Testis (tissue), 3 donors: ENCODE data around the gene TCF7. TPM values are rescaled to one million over a fixed set of nuclear protein-coding genes. Genes with fewer than 3 reads are reported as not detected.

Experiments used
- DNase-seq: peaks from one replicate; pipeline ENCODE4 v3.0.0-alpha.2; 2019
- H3K27ac ChIP-seq, 2 donors: fragments of 200-600 bp; sonication (generic); one replicate each; pipeline ENCODE4 v1.5.1; 2019
- H3K27me3 ChIP-seq: fragments of 200-600 bp; sonication (generic); one replicate; pipeline ENCODE4 v1.5.1; 2019
- H3K36me3 ChIP-seq: fragments of 200-600 bp; sonication (generic); one replicate; pipeline ENCODE4 v1.5.1; 2017; ENCODE audit warnings: low read depth; ENCODE audit errors: missing control alignments
- H3K4me1 ChIP-seq: fragments of 200-600 bp; sonication (generic); one replicate; pipeline ENCODE4 v1.5.1; 2019
- H3K4me3 ChIP-seq, 2 donors: fragments of 200-600 bp; sonication (generic); one replicate each; pipeline ENCODE4 v1.5.1; 2017 to 2019
- H3K9me3 ChIP-seq: fragments of 200-600 bp; sonication (generic); one replicate; pipeline ENCODE4 v1.5.1; 2017
- POLR2A ChIP-seq: fragments of 450-650 bp; IDR thresholded peaks from one replicate; pipeline ENCODE4 v1.6.1; 2017; ENCODE audit warnings: antibody characterized with exemption, mild to moderate bottlenecking, moderate library complexity
- WGBS, 2 donors: methylation state at CpG; one replicate each; pipeline ENCODE4 v1.1.5; 2018; 5-methylcytosine and 5-hydroxymethylcytosine counted together
- intact Hi-C: fragments of 100-400 bp; cut with DNase I; formaldehyde crosslinking; loops from one replicate; pipeline ENCODE4 v1.15.1; 2023; ENCODE audit warnings: low total_unique reads
- polyA plus RNA-seq: library from polyadenylated mRNA; stranded (reverse); fragments of 350-450 nt; fragmentation: Illumina TruSeq; extraction: RNeasy Lipid Tissue Mini Kit (QIAGEN cat#74804); gene quantifications from one replicate; pipeline ENCODE4 v1.2.3, GENCODE V29; 2014; ENCODE audit warnings: low read depth, low replicate concordance; ENCODE audit not compliant: insufficient read depth
- small RNA-seq, 2 donors: library from RNA; depleted of rRNA; stranded (forward); fragments of <200 nt; gene quantifications; one replicate each; pipeline ENCODE3, GENCODE V24; 2016
- total RNA-seq, 2 donors: library from RNA; depleted of rRNA; stranded (reverse); fragments of >200 nt; gene quantifications; one replicate each; pipeline ENCODE4 v1.2.3, GENCODE V29; 2016

Gene TCF7
- total and polyA plus RNA-seq, 3 donors from 2014 or later: 9.9 to 16.1 (median 15.2) TPM

GRCh38 chr5:134195666-134196065 lies 81.2 kb downstream of the TCF7 start:
- whole genome bisulfite sequencing, 2 donors: 73 to 84% methylated on average over 5 of the region's 5 CpGs

More at GRCh38 chr5:134195666-134196065, 81.2 kb downstream of the TCF7 start:
- Histone ChIP-seq H3K4me1 (no peaks in the 10 kb centered on the region), H3K27me3 (no peaks in the 10 kb centered on the region), H3K4me3 (no peak overlapping the region), H3K27ac (no peak overlapping the region), H3K36me3 (no peaks in the 10 kb centered on the region), H3K9me3 (no peaks in the 10 kb centered on the region)
- intact Hi-C loops: no loop called here
- TF ChIP-seq POLR2A: no peak
- DNase-seq: no peak

Small RNA genes within 50 kb of the gene (small RNA-seq; reads per million reads assigned to genes)
- 0 reads per million in 2 donors for gene AC008608.1

Other genes with a start within 250 kb of the TCF7 start
- gene C5orf15, start 146.1 kb upstream of the TCF7 start, total RNA-seq: 10 to 100 TPM; 44.8 to 65.1 TPM
- gene C5orf15, start 146.1 kb upstream of the TCF7 start, polyA plus RNA-seq: 62.9 TPM
- 100 to 1,000 TPM; 127 to 151 TPM for gene VDAC1, start 109.7 kb upstream of the TCF7 start, total RNA-seq
- gene VDAC1, start 109.7 kb upstream of the TCF7 start, polyA plus RNA-seq: 88.4 TPM
- 100 to 1,000 TPM; 336 to 459 TPM for gene SKP1, start 62.3 kb downstream of the TCF7 start, total RNA-seq
- gene SKP1, start 62.3 kb downstream of the TCF7 start, polyA plus RNA-seq: 919 TPM
- gene PPP2CA, start 111.4 kb downstream of the TCF7 start, total RNA-seq: 100 to 1,000 TPM; 125 to 214 TPM
- gene PPP2CA, start 111.4 kb downstream of the TCF7 start, polyA plus RNA-seq: 105 TPM